IMR-90 (cell line): ENCODE data around the gene NBPF3.

Experiments
- CEBPB ChIP-seq: IDR thresholded peaks from 2 replicates; pipeline ENCODE4 v1.6.1; 2012; ENCODE audit warnings: low read depth, low read length, improper control_type of control experiment
- CHD1 ChIP-seq: IDR thresholded peaks from 2 replicates; pipeline ENCODE4 v1.6.1; 2012; ENCODE audit warnings: low read depth, low read length, improper control_type of control experiment
- CTCF ChIP-seq: conservative IDR thresholded peaks from 2 replicates; pipeline ENCODE4 v1.5.1; 2012; ENCODE audit warnings: mild to moderate bottlenecking, low read depth, low read length, improper control_type of control experiment
- FOS ChIP-seq: fragments of 150-350 bp; IDR thresholded peaks from 2 replicates; pipeline ENCODE4 v1.6.1; 2016; ENCODE audit warnings: low read depth, low read length
- MAFK ChIP-seq: IDR thresholded peaks from 2 replicates; pipeline ENCODE4 v1.6.1; 2012; ENCODE audit warnings: low read depth, low read length, improper control_type of control experiment
- MXI1 ChIP-seq: IDR thresholded peaks from 2 replicates; pipeline ENCODE4 v1.6.1; 2012; ENCODE audit warnings: low read depth, mild to moderate bottlenecking, low read length, moderate library complexity, borderline replicate concordance
- POLR2A ChIP-seq: IDR thresholded peaks from 2 replicates; pipeline ENCODE4 v1.6.1; 2012; ENCODE audit warnings: mild to moderate bottlenecking, low read depth, low read length
- RAD21 ChIP-seq: IDR thresholded peaks from 2 replicates; pipeline ENCODE4 v1.6.1; 2012; ENCODE audit warnings: low read length, improper control_type of control experiment
- RFX5 ChIP-seq: IDR thresholded peaks from 2 replicates; pipeline ENCODE4 v1.8.0; 2012; ENCODE audit warnings: low read depth, mild to moderate bottlenecking, low read length, moderate library complexity
- SMC3 ChIP-seq: fragments of 150-350 bp; IDR thresholded peaks from 2 replicates; pipeline ENCODE4 v1.6.1; 2016; ENCODE audit warnings: low read depth, mild to moderate bottlenecking, antibody characterized with exemption, low read length, moderate library complexity
- USF2 ChIP-seq: fragments of 150-350 bp; IDR thresholded peaks from 2 replicates; pipeline ENCODE4 v1.6.1; 2017; ENCODE audit warnings: mild to moderate bottlenecking, antibody characterized with exemption, low read length, low read depth
- TF ChIP-seq, protein P1 (sequence below): fragments of 150-350 bp; IDR thresholded peaks from 2 replicates; pipeline ENCODE4 v1.6.1; 2016; ENCODE audit warnings: low read depth, mild to moderate bottlenecking, low read length, moderate library complexity, borderline replicate concordance

- TF ChIP-seq CTCF (no peak), CEBPB (no peak), SMC3 (no peak), POLR2A (no peak), RFX5 (no peak), USF2 (no peak), RAD21 (no peak), CHD1 (no peak), MXI1 (no peak), FOS (no peak), MAFK (no peak)
- TF ChIP-seq, protein P1, sequence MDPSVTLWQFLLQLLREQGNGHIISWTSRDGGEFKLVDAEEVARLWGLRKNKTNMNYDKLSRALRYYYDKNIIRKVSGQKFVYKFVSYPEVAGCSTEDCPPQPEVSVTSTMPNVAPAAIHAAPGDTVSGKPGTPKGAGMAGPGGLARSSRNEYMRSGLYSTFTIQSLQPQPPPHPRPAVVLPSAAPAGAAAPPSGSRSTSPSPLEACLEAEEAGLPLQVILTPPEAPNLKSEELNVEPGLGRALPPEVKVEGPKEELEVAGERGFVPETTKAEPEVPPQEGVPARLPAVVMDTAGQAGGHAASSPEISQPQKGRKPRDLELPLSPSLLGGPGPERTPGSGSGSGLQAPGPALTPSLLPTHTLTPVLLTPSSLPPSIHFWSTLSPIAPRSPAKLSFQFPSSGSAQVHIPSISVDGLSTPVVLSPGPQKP, result no peak
Measured at GRCh38 chr1:21494196-21494595, 54.3 kb downstream of the NBPF3 start.
